ENCODE measurements around the gene SLIT3.

DNA sequence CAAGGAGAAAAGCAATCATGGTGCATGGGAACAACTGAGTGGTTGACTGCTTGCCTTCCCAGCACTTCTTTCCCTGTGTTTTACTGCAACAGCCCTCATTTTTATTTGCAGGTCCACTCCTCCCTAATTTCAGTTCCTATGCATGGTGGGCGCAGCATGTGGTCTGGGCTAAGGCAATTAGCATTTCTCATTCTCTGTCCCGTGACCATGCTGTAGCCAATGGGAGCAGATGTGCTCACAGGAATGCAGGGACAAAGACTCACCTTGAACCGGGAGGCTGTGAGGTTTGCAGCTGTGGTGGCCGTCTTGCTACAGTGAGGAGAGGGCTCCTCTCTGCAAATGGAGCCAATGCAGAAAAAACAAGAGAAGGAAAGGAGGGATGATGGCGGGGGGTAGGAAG is 315.5 kb downstream of the SLIT3 start:
- no peak for TF ChIP-seq POLR2A (IDR thresholded peaks at IDR 0.05; ENCODE audit: low read length)
- TF ChIP-seq GATA1 (IDR thresholded peaks at IDR 0.05; ENCODE audit: low read depth, low read length): no peak

Measured in erythroblast (primary cell).